H9 (cell line): ENCODE data around the gene RCHY1. TPM values are rescaled to one million over a fixed set of nuclear protein-coding genes. Genes with fewer than 3 reads are reported as not detected.

Source experiments
- DNase-seq: peaks from one replicate; pipeline ENCODE4 v3.0.0-alpha.2; 2017
- H2AFZ ChIP-seq: one replicate; pipeline ENCODE4 v1.6.1; 2013; ENCODE audit warnings: mild to moderate bottlenecking, low read length, control low read depth, moderate library complexity
- H2AK5ac ChIP-seq: 2 replicates; pipeline ENCODE4 v1.6.1; 2013; ENCODE audit warnings: low read length, control low read depth, mixed read lengths; ENCODE audit not compliant: insufficient read length
- H2BK120ac ChIP-seq: one replicate; pipeline ENCODE4 v1.6.1; 2013; ENCODE audit warnings: low read depth, mild to moderate bottlenecking, low read length, control low read depth, inconsistent platforms; ENCODE audit not compliant: poor library complexity, severe bottlenecking
- H2BK12ac ChIP-seq: 2 replicates; pipeline ENCODE4 v1.6.1; 2013; ENCODE audit warnings: low read length, control low read depth, mixed read lengths, low read depth; ENCODE audit not compliant: insufficient read length
- H2BK15ac ChIP-seq: 2 replicates; pipeline ENCODE4 v1.6.1; 2013; ENCODE audit warnings: low read depth, low read length, control low read depth
- H2BK20ac ChIP-seq: one replicate; pipeline ENCODE4 v1.6.1; 2013; ENCODE audit warnings: low read depth, mild to moderate bottlenecking, low read length, control low read depth, inconsistent platforms; ENCODE audit not compliant: poor library complexity, severe bottlenecking
- H2BK5ac ChIP-seq: 2 replicates; pipeline ENCODE4 v1.6.1; 2013; ENCODE audit warnings: low read length, control low read depth, mixed read lengths; ENCODE audit not compliant: insufficient read length
- H3K14ac ChIP-seq: 2 replicates; pipeline ENCODE4 v1.6.1; 2013; ENCODE audit warnings: low read length, control low read depth; ENCODE audit not compliant: insufficient read depth
- H3K18ac ChIP-seq: 2 replicates; pipeline ENCODE4 v1.6.1; 2013; ENCODE audit warnings: low read depth, mild to moderate bottlenecking, mixed read lengths, low read length, control low read depth; ENCODE audit not compliant: insufficient read length
- H3K23ac ChIP-seq: 2 replicates; pipeline ENCODE4 v1.6.1; 2013; ENCODE audit warnings: low read length, control low read depth, mixed read lengths, low read depth; ENCODE audit not compliant: insufficient read length
- H3K23me2 ChIP-seq: 2 replicates; pipeline ENCODE4 v1.6.1; 2013; ENCODE audit warnings: low read depth, mild to moderate bottlenecking, mixed read lengths, low read length, control low read depth; ENCODE audit not compliant: insufficient read length, poor library complexity, severe bottlenecking
- H3K27ac ChIP-seq: 2 replicates; pipeline ENCODE4 v1.5.1; 2013; ENCODE audit warnings: low read length, control low read depth, mixed read lengths, low read depth; ENCODE audit not compliant: insufficient read length
- H3K27me3 ChIP-seq: 2 replicates; pipeline ENCODE4 v1.6.1; 2013; ENCODE audit warnings: low read length, control low read depth, inconsistent platforms; ENCODE audit not compliant: insufficient read depth
- H3K4ac ChIP-seq: 2 replicates; pipeline ENCODE4 v1.6.1; 2013; ENCODE audit warnings: low read depth, mild to moderate bottlenecking, control low read depth, inconsistent platforms, low read length, moderate library complexity
- H3K4me1 ChIP-seq: 2 replicates; pipeline ENCODE4 v1.6.1; 2013; ENCODE audit warnings: low read length, control low read depth, inconsistent platforms; ENCODE audit not compliant: insufficient read depth
- H3K4me2 ChIP-seq: 2 replicates; pipeline ENCODE4 v1.6.1; 2013; ENCODE audit warnings: low read length, control low read depth, mixed read lengths; ENCODE audit not compliant: insufficient read length, insufficient read depth
- H3K56ac ChIP-seq: 2 replicates; pipeline ENCODE4 v1.6.1; 2013; ENCODE audit warnings: low read depth, mild to moderate bottlenecking, mixed read lengths, low read length, control low read depth; ENCODE audit not compliant: insufficient read length
- H3K79me1 ChIP-seq: 2 replicates; pipeline ENCODE4 v1.6.1; 2013; ENCODE audit warnings: low read depth, mild to moderate bottlenecking, moderate library complexity, low read length, control low read depth, inconsistent platforms; ENCODE audit not compliant: insufficient read depth, poor library complexity, severe bottlenecking
- H3K79me2 ChIP-seq: 2 replicates; pipeline ENCODE4 v1.6.1; 2013; ENCODE audit warnings: low read length, control low read depth, inconsistent platforms; ENCODE audit not compliant: insufficient read depth
- H3K9ac ChIP-seq: 2 replicates; pipeline ENCODE4 v1.6.1; 2013; ENCODE audit warnings: low read length, control low read depth, mixed read lengths; ENCODE audit not compliant: insufficient read length; ENCODE audit errors: extremely low read depth
- H3K9me3 ChIP-seq: one replicate; pipeline ENCODE4 v1.6.1; 2013; ENCODE audit warnings: low read depth, low read length, inconsistent platforms; ENCODE audit not compliant: control insufficient read depth
- H3T11ph ChIP-seq: one replicate; pipeline ENCODE4 v1.6.1; 2013; ENCODE audit warnings: mild to moderate bottlenecking, low read length, control low read depth, inconsistent platforms
- H4K20me1 ChIP-seq: one replicate; pipeline ENCODE4 v1.6.1; 2013; ENCODE audit not compliant: control insufficient read depth, insufficient read length, insufficient read depth
- H4K5ac ChIP-seq: 2 replicates; pipeline ENCODE4 v1.6.1; 2013; ENCODE audit warnings: low read depth, mild to moderate bottlenecking, mixed read lengths, low read length, control low read depth; ENCODE audit not compliant: insufficient read length
- H4K8ac ChIP-seq: replicated peaks from 2 replicates; pipeline ENCODE4 v1.6.1; 2013; ENCODE audit warnings: low read length, control low read depth, mixed read lengths, low read depth; ENCODE audit not compliant: insufficient read length
- H4K91ac ChIP-seq: 2 replicates; pipeline ENCODE4 v1.6.1; 2013; ENCODE audit warnings: low read depth, mild to moderate bottlenecking, moderate library complexity, mixed read lengths, low read length, control low read depth; ENCODE audit not compliant: insufficient read length
- H3K27ac Mint-ChIP-seq, 3 experiments: 2 replicates in 2 of 3; 3 replicates in 1 of 3; pipeline ENCODE4 v1.8.0; 2020 to 2021; ENCODE audit warnings: mixed read lengths in 3 of 3, mild to moderate bottlenecking in 1 of 3, moderate library complexity in 1 of 3
- H3K27me3 Mint-ChIP-seq: 2 replicates; pipeline ENCODE4 v1.8.0; 2021; ENCODE audit warnings: low read depth, mild to moderate bottlenecking, moderate library complexity, mixed read lengths
- H3K36me3 Mint-ChIP-seq, 3 experiments: 2 replicates in 2 of 3; 3 replicates in 1 of 3; pipeline ENCODE4 v1.8.0; 2020 to 2021; ENCODE audit warnings: low read depth in 3 of 3, mixed read lengths in 3 of 3; ENCODE audit not compliant: insufficient read depth in 1 of 3
- H3K4me1 Mint-ChIP-seq, 2 experiments: 2 replicates each; pipeline ENCODE4 v1.8.0; 2020; ENCODE audit warnings: mixed read lengths in 2 of 2
- H3K4me3 Mint-ChIP-seq, 2 experiments: 2 replicates in 1 of 2; 3 replicates in 1 of 2; pipeline ENCODE4 v1.8.0; 2020 to 2021; ENCODE audit warnings: mild to moderate bottlenecking in 2 of 2, mixed read lengths in 2 of 2, moderate library complexity in 1 of 2
- H3K9me3 Mint-ChIP-seq, 2 experiments: 2 replicates in 1 of 2; 3 replicates in 1 of 2; pipeline ENCODE4 v1.8.0; 2020; ENCODE audit warnings: mild to moderate bottlenecking in 2 of 2, mixed read lengths in 2 of 2, moderate library complexity in 1 of 2
- CTCF ChIP-seq: fragments of 200-600 bp; sonication (generic); conservative IDR thresholded peaks from 3 replicates; pipeline ENCODE4 v1.8.0; 2021; ENCODE audit warnings: antibody characterized with exemption, mild to moderate bottlenecking
- WGBS: extraction: QIAGEN DNeasy Blood & Tissue Kit; methylation state at CpG from one replicate; pipeline ENCODE4 v1.1.7; 2013; ENCODE audit warnings: missing lambda C conversion rate, low lambda C conversion rate, mixed read lengths; ENCODE audit not compliant: insufficient read length; ENCODE audit errors: extremely low coverage; 5-methylcytosine and 5-hydroxymethylcytosine counted together
- total RNA-seq: library from RNA; stranded (reverse); gene quantifications from 2 replicates; pipeline ENCODE4 v1.2.1, GENCODE V29; 2021

The RCHY1 gene
- total RNA-seq, 1 experiment from 2014 or later: 47.9 TPM

GRCh38 chr4:75470738-75471137 lies 43.5 kb downstream of the RCHY1 start:
- Mint-ChIP-seq H3K27me3 (no peaks in the 10 kb centered on the region), H3K9me3 (no peaks in the 10 kb centered on the region)

More at GRCh38 chr4:75470738-75471137, 43.5 kb downstream of the RCHY1 start:
- Mint-ChIP-seq H3K36me3 (no peaks in the 10 kb centered on the region), H3K4me3 (no peak overlapping the region), H3K4me1 (no peaks in the 10 kb centered on the region), H3K27ac (no peak overlapping the region)
- H3K79me1 ChIP-seq: no peaks in the 10 kb centered on the region
- H2BK20ac ChIP-seq: no peak overlapping the region
- H3K27ac ChIP-seq: no peak overlapping the region
- H3K56ac ChIP-seq: no peak overlapping the region
- no peak overlapping the region for H2BK12ac ChIP-seq
- no peak overlapping the region for H2BK15ac ChIP-seq
- no peaks in the 10 kb centered on the region for H4K20me1 ChIP-seq
- H3K4me1 ChIP-seq: no peaks in the 10 kb centered on the region
- H3K9ac ChIP-seq: no peak overlapping the region
- no peak overlapping the region for H4K8ac ChIP-seq
- no peak overlapping the region for H3T11ph ChIP-seq
- H3K14ac ChIP-seq: no peak overlapping the region
- no CpG with 5 or more reads among the region's 1 CpG for WGBS
- no peak overlapping the region for H3K4ac ChIP-seq
- H3K23me2 ChIP-seq: no peaks in the 10 kb centered on the region
- no peak overlapping the region for H3K23ac ChIP-seq
- H3K4me2 ChIP-seq: no peak overlapping the region
- H2BK120ac ChIP-seq: no peak overlapping the region
- H4K91ac ChIP-seq: no peak overlapping the region
- H3K9me3 ChIP-seq: no peaks in the 10 kb centered on the region
- DNase-seq: no peak
- TF ChIP-seq CTCF: no peak
- H2AK5ac ChIP-seq: no peak overlapping the region
- H3K79me2 ChIP-seq: no peaks in the 10 kb centered on the region
- no peaks in the 10 kb centered on the region for H3K27me3 ChIP-seq
- no peak overlapping the region for H2AFZ ChIP-seq
- no peak overlapping the region for H2BK5ac ChIP-seq
- H4K5ac ChIP-seq: no peak overlapping the region
- H3K18ac ChIP-seq: no peak overlapping the region
